ENCODE measurements around the gene PRDM16. TPM values are rescaled to one million over a fixed set of nuclear protein-coding genes. Genes with fewer than 3 reads are reported as not detected.

Gene PRDM16
- total and polyA plus RNA-seq, 2 of the 13 experiments (the other 11 are each of a cell fraction or from before 2014, with no cell fraction given) = 0.15 to 0.81 TPM

- 91% methylated on average over 21 of the region's 21 CpGs for WGBS (ENCODE audit: low lambda C conversion rate)
- BruUV-seq (replicated peaks) = no TSS peak
- Histone ChIP-seq H3K27ac (ENCODE audit: extremely low read length, insufficient read depth, low read length) (no peak overlapping the region), H4K20me1 (ENCODE audit: insufficient read depth, low read length) (no peaks in the 10 kb centered on the region), H3K4me1 (ENCODE audit: insufficient read depth, low read length) (peaks cover 57% of the 10 kb centered on the region), H3K9me3 (ENCODE audit: low read length) (no peaks in the 10 kb centered on the region), H3K4me3 (replicated peaks in 1 of 3; ENCODE audit: insufficient read depth in 1 of 3, low read depth in 2 of 3, low read length in 3 of 3) (no peak overlapping the region), H3K9ac (ENCODE audit: insufficient read depth, low read depth, low read length) (no peak overlapping the region), H3K79me2 (ENCODE audit: insufficient read depth, low read length) (peaks cover under 1% of the 10 kb centered on the region), H3K4me2 (ENCODE audit: low read depth, low read length) (no peak overlapping the region), H3K36me3 (replicated peaks in 1 of 2; ENCODE audit: control insufficient read depth in 1 of 2, insufficient read depth in 2 of 2, low read length in 2 of 2) (no peaks in the 10 kb centered on the region), H2AFZ (ENCODE audit: low read length) (no peak overlapping the region), H3K27me3 (ENCODE audit: control insufficient read depth in 1 of 2, insufficient read depth in 2 of 2, low read length in 2 of 2) (no peaks in the 10 kb centered on the region)
- in situ Hi-C loops (cut with HindIII; ENCODE audit: extremely low pct_ligation_motif_present, low pct_unique_long_range_greater_than_20kb) = no loop called here
- CTCF ChIA-PET (ENCODE audit: low intra/inter-chr PET ratio, low total read pairs) = no interaction called here
- ATAC-seq (no peak), FAIRE-seq (no peak), DNase-seq (ENCODE audit: low spot score) (no peak)
- POLR2A ChIA-PET = interaction anchor here (0.7 to 1.6 kb wide), 2 partner anchors 25 to 77 kb away, joined by 5 to 6 read pairs; no protein-coding TSS in a partner anchor
- intact Hi-C loops (cut with micrococcal nuclease; ENCODE audit: unreplicated experiment) = no loop called here
- TF ChIP-seq ZNF274 (CRISPR knock-in tag; IDR thresholded peaks at IDR 0.05) (no peak), MIXL1 (CRISPR knock-in tag; IDR thresholded peaks at IDR 0.05) (no peak), FOXK2 (IDR thresholded peaks at IDR 0.05) (no peak), SIN3A (IDR thresholded peaks at IDR 0.05; ENCODE audit: borderline replicate concordance, low read depth, low read length) (no peak), ZNF343 (CRISPR knock-in tag; IDR thresholded peaks at IDR 0.05) (no peak), ARID5B (CRISPR knock-in tag; IDR thresholded peaks at IDR 0.05) (no peak), ESRRA (CRISPR knock-in tag; IDR thresholded peaks at IDR 0.05; ENCODE audit: low read depth) (no peak), MATR3 (CRISPR knock-in tag; IDR thresholded peaks at IDR 0.05) (no peak), ZNF329 (CRISPR knock-in tag; IDR thresholded peaks at IDR 0.05; ENCODE audit: low read depth) (no peak), MLLT10 (CRISPR knock-in tag; IDR thresholded peaks at IDR 0.05) (no peak), ATRX (CRISPR knock-in tag; IDR thresholded peaks at IDR 0.05; ENCODE audit: borderline replicate concordance) (no peak), NBN (conservative IDR thresholded peaks at IDR 0.05) (no peak), CTCF (CRISPR knock-in tag; IDR thresholded peaks at IDR 0.05) (no peak), ZNF891 (CRISPR knock-in tag; IDR thresholded peaks at IDR 0.05) (no peak), HMGXB3 (CRISPR knock-in tag; IDR thresholded peaks at IDR 0.05; ENCODE audit: borderline replicate concordance) (no peak)
Observed at GRCh38 chr1:3315399-3316339, 246.7 kb downstream of the PRDM16 start.
